Adipocyte (in vitro differentiated cells): ENCODE data around the gene ITIH2.
A peak's percentile ranks its signal among the peaks of the same experiment; 100 is the strongest.

ENCODE experiments used
- DNase-seq: peaks from one replicate; pipeline ENCODE4 v3.0.0-alpha.2; 2015; ENCODE audit warnings: low read depth
- H3K27me3 ChIP-seq: replicated peaks from 2 replicates; pipeline ENCODE4 v1.7.0; 2013; ENCODE audit warnings: mild to moderate bottlenecking, low read length, moderate library complexity; ENCODE audit not compliant: control insufficient read depth, insufficient read depth
- H3K36me3 ChIP-seq: 2 replicates; pipeline ENCODE4 v1.7.0; 2013; ENCODE audit warnings: low read length, mild to moderate bottlenecking, moderate library complexity; ENCODE audit not compliant: control insufficient read depth, insufficient read depth, severe bottlenecking
- H3K4me1 ChIP-seq: 2 replicates; pipeline ENCODE4 v1.7.0; 2013; ENCODE audit warnings: mild to moderate bottlenecking, low read length, moderate library complexity; ENCODE audit not compliant: control insufficient read depth, insufficient read depth
- H3K4me3 ChIP-seq: 2 replicates; pipeline ENCODE4 v1.7.0; 2013; ENCODE audit warnings: mild to moderate bottlenecking, low read length, moderate library complexity
- H3K9ac ChIP-seq: 2 replicates; pipeline ENCODE4 v1.7.0; 2013; ENCODE audit warnings: mild to moderate bottlenecking, low read length, moderate library complexity
- H3K9me3 ChIP-seq: 2 replicates; pipeline ENCODE4 v1.7.0; 2013; ENCODE audit warnings: mild to moderate bottlenecking, low read length, moderate library complexity; ENCODE audit not compliant: control insufficient read depth

Gene ITIH2

GRCh38 chr10:7700577-7701125 is 2.5 kb upstream of the ITIH2 start:
- DNase-seq, result peak; percentile 4
- Histone ChIP-seq H3K4me3 (no peak overlapping the region), H3K4me1 (peaks cover 4% of the 10 kb centered on the region), H3K9ac (no peak overlapping the region), H3K9me3 (no peaks in the 10 kb centered on the region), H3K36me3 (no peaks in the 10 kb centered on the region), H3K27me3 (peaks cover 32% of the 10 kb centered on the region)

- no peaks in the 10 kb centered on the region for H3K36me3 ChIP-seq
- DNase-seq, result no peak
- no peak overlapping the region for H3K4me3 ChIP-seq
- H3K9ac ChIP-seq, result no peak overlapping the region
- peaks cover 38% of the 10 kb centered on the region for H3K27me3 ChIP-seq
- peaks cover 4% of the 10 kb centered on the region for H3K4me1 ChIP-seq
- H3K9me3 ChIP-seq, result no peaks in the 10 kb centered on the region
These were observed 1.9 kb upstream of the ITIH2 start for GRCh38 chr10:7701158-7701742.

- no peak for DNase-seq
- H3K4me3 ChIP-seq, result no peak overlapping the region
- H3K4me1 ChIP-seq, result peaks cover 4% of the 10 kb centered on the region
- H3K27me3 ChIP-seq, result peaks cover 43% of the 10 kb centered on the region
- no peaks in the 10 kb centered on the region for H3K9me3 ChIP-seq
- no peak overlapping the region for H3K9ac ChIP-seq
- no peaks in the 10 kb centered on the region for H3K36me3 ChIP-seq
These were observed 766 bp upstream of the ITIH2 start for GRCh38 chr10:7702288-7702812.

GRCh38 chr10:7704071-7705016 is 1.2 kb downstream of the ITIH2 start:
- no peak for DNase-seq
- Histone ChIP-seq H3K4me1 (peaks cover 4% of the 10 kb centered on the region), H3K9ac (no peak overlapping the region), H3K36me3 (no peaks in the 10 kb centered on the region), H3K27me3 (peaks cover 51% of the 10 kb centered on the region), H3K4me3 (no peak overlapping the region), H3K9me3 (no peaks in the 10 kb centered on the region)

GRCh38 chr10:7705341-7705740 is 2.2 kb downstream of the ITIH2 start:
- H3K27me3 ChIP-seq, result peaks cover 51% of the 10 kb centered on the region
- DNase-seq, result no peak
- peaks cover 4% of the 10 kb centered on the region for H3K4me1 ChIP-seq
- H3K36me3 ChIP-seq, result no peaks in the 10 kb centered on the region
- no peak overlapping the region for H3K4me3 ChIP-seq
- H3K9ac ChIP-seq, result no peak overlapping the region
- H3K9me3 ChIP-seq, result no peaks in the 10 kb centered on the region

- peaks cover 51% of the 10 kb centered on the region for H3K27me3 ChIP-seq
- no peaks in the 10 kb centered on the region for H3K9me3 ChIP-seq
- no peak for DNase-seq
- no peak overlapping the region for H3K4me3 ChIP-seq
- no peak overlapping the region for H3K9ac ChIP-seq
- no peaks in the 10 kb centered on the region for H3K36me3 ChIP-seq
- H3K4me1 ChIP-seq, result no peaks in the 10 kb centered on the region
These were observed 3.5 kb downstream of the ITIH2 start for GRCh38 chr10:7706534-7707073.

- Histone ChIP-seq H3K4me3 (no peak overlapping the region), H3K27me3 (peaks cover 48% of the 10 kb centered on the region)
These were observed 4.0 kb downstream of the ITIH2 start for GRCh38 chr10:7707102-7707501.

GRCh38 chr10:7707858-7708622 is 4.9 kb downstream of the ITIH2 start:
- no peaks in the 10 kb centered on the region for H3K4me1 ChIP-seq
- no peaks in the 10 kb centered on the region for H3K9me3 ChIP-seq
- no peak for DNase-seq
- no peak overlapping the region for H3K9ac ChIP-seq
- no peaks in the 10 kb centered on the region for H3K36me3 ChIP-seq
- H3K27me3 ChIP-seq, result peaks cover 39% of the 10 kb centered on the region
- no peak overlapping the region for H3K4me3 ChIP-seq

More at GRCh38 chr10:7707102-7707501, 4.0 kb downstream of the ITIH2 start:
- no peak overlapping the region for H3K9ac ChIP-seq
- H3K9me3 ChIP-seq, result no peaks in the 10 kb centered on the region
- H3K4me1 ChIP-seq, result no peaks in the 10 kb centered on the region
- H3K36me3 ChIP-seq, result no peaks in the 10 kb centered on the region
- DNase-seq, result no peak

GRCh38 chr10:7708832-7709231 is 5.7 kb downstream of the ITIH2 start:
- peaks cover 31% of the 10 kb centered on the region for H3K27me3 ChIP-seq
- no peaks in the 10 kb centered on the region for H3K9me3 ChIP-seq
- no peak overlapping the region for H3K4me3 ChIP-seq
- H3K9ac ChIP-seq, result no peak overlapping the region
- DNase-seq, result no peak
- no peaks in the 10 kb centered on the region for H3K4me1 ChIP-seq
- H3K36me3 ChIP-seq, result no peaks in the 10 kb centered on the region

GRCh38 chr10:7710446-7710845 is 7.3 kb downstream of the ITIH2 start:
- H3K9ac ChIP-seq, result no peak overlapping the region
- no peak overlapping the region for H3K4me3 ChIP-seq
- no peaks in the 10 kb centered on the region for H3K36me3 ChIP-seq

More at GRCh38 chr10:7710446-7710845, 7.3 kb downstream of the ITIH2 start:
- no peaks in the 10 kb centered on the region for H3K4me1 ChIP-seq
- no peak for DNase-seq
- no peaks in the 10 kb centered on the region for H3K9me3 ChIP-seq
- peaks cover 19% of the 10 kb centered on the region for H3K27me3 ChIP-seq
